GM19238 (cell line): ENCODE results near the gene CHEK2.
"Not testable (repeated sequence)": the region's sequence is repeated elsewhere in the genome, so short reads cannot be mapped to it uniquely, and the experiment has no call there.

ENCODE experiments used
- DNase-seq: peaks from one replicate; pipeline ENCODE4 v3.0.0; 2011; ENCODE audit warnings: low spot score; ENCODE audit not compliant: insufficient read length

Gene CHEK2

DNA sequence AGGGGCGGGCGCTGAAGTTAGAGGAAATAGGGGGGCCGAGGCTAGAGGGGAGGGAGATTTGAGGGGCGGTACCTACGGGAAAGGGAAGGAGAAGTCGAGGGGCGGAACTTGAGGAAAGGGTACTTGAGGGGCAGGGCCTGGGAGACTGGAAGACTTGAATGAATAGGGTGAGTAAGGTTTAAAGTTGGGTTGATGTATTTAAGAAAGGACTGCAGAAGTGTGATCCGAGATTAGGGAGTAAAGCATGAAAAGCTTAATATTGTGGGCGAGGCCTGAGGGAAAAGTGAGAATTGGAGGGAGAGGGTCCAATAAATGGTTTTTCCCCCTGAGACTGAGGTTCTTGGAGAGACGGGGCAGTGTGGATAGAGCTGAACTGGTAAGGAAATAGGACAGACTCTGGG is 942 bp upstream of the CHEK2 start:
- DNase-seq = no peak

DNA sequence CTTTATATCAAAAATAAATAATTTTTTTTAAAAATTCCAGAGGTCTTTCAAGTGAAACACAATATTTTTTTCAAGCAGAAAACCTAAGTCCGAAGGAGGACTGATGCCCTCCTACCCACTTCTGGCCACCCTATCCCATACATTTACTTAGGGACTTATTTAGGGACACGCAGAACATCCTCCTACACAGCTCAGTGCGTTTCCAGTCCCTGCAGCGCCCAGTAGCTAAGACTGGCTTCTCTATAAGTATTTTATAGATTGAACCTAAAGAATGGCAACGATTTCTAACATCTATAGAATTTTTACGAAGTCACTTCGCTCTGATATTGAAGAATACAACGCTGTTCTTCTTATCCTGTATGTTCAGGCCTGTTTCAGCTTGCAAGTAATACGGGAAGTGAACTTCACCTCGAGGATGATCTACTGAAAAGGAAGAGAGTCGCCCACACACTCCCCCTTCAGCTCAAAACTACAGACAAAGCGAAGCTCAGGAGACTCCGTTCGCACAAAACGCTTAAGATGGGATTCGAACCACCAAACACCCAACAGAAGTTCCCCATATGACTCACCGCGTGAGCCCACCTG is 328 bp downstream of the CHEK2 start:
- DNase-seq = no peak

DNA sequence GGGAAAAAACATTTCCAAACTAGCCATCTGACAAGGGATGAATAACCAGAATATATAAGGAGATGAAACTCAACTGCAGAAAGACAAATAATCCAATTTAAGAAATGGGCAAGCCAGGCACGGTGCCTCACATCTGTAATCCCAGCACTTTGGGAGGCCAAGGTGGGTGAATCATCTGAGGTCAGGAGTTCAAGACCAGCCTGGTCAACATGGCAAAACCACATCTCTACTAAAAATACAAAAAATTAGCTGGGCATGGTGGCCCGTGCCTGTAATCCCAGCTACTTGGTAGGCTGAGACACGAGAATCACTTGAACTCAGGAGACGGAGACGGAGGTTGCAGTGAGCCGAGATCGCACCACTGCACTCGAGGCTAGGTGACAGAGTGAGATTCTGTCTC is 2.7 kb downstream of the CHEK2 start:
- DNase-seq = not testable (repeated sequence)

DNA sequence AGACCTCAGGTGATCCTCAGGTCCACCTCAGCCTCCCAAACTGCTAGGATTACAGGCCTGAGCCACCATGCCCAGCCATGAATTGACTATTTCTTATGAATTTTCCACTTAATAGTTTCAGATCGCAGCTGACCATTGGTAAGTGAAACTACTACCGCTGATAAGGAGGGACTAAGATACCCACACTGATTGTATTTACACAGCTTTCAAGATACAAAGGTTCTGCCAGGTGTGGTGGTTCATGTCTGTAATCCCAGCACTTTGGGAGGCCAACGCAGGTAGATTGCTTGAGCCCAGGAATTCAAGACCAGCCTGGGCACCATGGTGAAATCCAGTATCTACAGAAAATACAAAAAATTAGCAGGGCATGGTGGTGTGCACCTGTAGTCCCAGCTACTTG is 3.9 kb downstream of the CHEK2 start:
- no peak for DNase-seq

DNA sequence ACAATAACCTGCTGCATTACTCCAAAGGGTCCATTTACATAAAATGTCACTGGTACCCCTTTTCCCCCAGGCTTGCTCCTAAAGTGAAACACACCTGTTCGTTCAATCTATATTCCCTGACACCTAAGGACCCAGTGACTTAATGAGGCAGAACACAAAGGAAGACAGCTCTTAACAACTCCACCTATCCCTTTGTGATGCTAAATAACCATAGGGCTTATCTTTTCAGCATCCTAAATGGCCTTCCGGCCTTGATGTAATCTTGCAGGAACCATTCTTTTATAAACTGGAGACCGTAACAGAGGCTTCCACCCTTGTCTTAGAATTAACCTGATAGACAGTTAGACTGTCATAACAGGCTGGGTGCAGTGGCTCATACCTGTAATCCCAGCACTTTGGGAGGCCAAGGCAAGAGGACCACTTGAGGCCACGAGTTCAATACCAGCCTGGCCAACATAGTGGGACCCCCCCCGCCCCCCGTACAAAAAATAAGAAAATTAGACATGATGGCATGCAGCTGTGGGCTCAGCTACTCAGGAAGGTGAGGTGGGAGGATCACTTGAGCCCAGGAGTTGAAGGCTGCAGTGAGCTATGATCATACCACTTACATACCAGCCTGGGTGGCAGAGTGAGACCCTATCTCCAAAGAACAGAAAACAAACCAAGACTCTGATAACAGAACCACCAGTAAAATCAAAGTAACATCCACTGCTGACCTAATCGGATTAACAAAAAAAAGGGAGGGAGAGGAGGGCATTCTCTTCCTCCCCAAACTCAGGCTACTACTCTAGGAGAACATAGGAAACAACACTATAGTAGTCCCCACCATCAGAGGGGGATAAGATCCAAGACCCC is 5.1 kb downstream of the CHEK2 start:
- DNase-seq = no peak

DNA sequence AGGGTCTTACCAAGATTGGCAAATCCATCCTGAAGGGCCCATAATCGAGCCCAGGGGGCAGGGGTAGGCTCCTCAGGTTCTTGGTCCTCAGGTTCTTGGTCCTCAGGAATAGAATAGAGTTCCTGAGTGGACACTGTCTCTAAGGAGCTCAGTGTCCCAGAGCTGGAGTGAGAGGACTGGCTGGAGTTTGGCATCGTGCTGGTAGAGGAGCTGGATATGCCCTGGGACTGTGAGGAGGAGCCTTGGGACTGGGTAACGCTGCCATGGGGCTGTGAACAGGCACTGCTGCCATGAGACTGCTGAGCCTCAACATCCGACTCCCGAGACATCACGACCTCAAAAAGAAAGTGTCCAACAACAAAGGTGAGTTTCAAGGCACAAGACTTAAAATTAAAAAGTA is 7.2 kb downstream of the CHEK2 start:
- DNase-seq = no peak

DNA sequence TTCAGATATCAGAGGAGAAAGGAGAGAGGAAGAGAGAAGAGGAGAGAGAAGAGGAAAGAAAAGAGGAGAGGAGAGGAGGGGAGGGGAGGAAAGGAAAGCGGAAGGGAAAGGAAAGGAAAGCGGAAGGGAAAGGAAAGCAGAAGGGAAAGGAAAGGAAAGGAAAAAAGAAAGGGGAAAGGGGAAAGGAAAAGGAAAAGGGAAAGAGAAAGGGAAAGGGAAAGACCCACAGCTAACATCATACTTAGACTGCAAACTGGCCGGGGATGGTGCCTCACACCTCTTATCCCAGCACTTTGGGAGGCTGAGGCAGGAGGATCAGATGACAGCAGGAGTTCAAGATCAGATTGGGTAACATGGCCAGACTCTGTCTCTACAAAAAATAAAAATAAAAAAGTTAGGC is 11.4 kb downstream of the CHEK2 start:
- DNase-seq = no peak

DNA sequence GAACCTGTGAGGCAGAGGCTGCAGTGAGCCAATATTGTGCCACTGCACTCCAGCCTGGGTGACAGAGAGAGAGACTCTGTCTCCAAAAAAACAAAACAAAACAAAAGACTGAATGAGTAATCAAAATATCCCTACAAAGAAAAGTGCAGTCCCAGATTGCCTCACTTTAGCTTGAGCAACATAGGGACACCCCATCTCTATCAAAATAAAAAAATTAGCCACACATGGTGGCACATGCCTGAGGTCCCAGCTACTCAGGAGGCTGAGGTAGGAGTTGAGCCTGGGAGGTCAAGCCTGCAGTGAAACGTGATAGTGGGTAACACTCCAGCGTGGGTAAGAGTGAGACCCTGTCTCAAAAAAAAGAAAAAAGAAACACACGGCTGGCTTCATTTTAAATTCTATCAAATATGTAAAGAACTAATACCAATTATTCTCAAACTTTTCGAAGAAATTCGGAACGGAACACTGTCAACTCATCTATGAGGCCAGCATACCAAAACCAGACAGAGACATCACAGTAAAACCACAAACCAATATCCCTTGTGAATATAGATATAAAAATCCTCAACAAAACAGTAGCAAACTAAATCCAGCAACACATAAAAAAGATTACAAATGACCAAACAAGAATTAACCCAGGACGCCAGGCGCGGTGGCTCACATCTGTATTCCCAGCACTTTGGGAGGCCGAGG is 12.9 kb downstream of the CHEK2 start:
- DNase-seq = no peak

DNA sequence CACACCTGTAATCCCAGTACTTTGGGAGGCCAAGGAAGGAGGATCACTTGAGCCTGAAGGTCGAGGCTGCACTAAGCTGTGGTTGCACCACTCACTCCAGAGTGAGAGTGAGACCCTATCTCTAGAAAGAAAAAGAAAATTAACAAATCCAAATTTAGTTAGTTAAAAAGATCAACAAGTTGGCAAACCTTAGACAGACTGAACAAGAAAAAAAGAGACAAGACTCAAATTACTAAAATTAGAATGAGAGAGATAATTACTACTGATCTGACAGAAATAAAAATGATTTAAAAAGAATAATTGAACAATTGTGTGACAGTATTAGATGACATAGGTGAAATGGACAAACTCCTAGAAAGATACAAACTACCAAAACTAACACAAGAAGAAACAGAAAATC is 13.6 kb downstream of the CHEK2 start:
- DNase-seq = no peak

DNA sequence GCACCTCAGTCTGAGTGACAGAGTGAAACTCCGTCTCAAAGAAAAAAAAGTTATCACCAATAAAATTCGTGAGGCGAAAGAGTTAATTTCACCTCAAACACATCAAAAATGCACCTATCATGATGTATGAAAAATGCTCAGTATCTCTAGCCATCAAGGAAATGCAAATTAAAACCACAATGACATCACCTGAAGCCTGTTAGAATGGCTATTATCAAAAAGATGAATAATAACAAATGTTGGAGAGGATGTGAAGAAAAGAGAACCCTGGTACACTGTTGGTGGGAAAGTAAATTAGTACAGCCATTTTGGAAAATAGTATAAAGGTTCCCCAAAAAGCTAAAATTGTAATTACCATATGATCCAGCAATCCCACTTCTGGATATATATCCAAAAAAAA is 23.6 kb downstream of the CHEK2 start:
- no peak for DNase-seq

DNA sequence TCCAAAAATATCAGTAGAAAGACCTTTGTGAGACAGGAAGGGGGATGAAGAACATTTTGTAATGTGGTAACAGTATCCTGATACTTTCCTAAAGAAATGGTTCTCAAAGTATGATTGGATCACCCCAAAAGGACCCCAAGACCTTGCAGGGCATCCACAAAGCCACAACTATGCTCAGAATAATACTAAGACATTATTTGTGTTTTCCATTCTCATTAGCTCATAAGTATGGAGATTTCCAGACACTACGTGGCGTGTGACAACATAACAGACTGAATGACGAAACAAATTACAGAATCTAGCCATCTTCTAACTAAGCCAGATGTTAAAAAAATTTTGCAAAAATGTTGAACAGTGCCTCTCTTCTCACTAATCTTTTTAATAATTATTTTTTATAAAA is 24.9 kb downstream of the CHEK2 start:
- DNase-seq = no peak

DNA sequence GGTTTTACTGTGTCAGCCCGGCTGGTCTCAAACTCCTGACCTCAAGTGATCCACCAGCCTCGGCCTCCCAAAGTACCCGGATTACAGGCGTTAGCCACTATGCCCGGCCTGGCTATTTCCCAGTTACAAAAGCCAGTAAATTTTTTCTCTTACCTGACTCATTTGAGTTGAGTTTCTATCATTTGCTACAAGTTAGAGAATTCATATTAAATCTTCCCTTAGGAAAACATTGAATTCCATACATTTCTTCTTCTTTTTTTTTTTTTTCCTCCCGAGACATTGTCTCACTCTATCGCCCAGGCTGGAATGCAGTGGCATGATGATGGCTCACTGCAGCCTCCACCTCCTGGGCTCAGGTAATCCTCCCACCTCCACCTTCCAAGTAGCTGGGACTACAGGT is 26.0 kb downstream of the CHEK2 start:
- DNase-seq = no peak

DNA sequence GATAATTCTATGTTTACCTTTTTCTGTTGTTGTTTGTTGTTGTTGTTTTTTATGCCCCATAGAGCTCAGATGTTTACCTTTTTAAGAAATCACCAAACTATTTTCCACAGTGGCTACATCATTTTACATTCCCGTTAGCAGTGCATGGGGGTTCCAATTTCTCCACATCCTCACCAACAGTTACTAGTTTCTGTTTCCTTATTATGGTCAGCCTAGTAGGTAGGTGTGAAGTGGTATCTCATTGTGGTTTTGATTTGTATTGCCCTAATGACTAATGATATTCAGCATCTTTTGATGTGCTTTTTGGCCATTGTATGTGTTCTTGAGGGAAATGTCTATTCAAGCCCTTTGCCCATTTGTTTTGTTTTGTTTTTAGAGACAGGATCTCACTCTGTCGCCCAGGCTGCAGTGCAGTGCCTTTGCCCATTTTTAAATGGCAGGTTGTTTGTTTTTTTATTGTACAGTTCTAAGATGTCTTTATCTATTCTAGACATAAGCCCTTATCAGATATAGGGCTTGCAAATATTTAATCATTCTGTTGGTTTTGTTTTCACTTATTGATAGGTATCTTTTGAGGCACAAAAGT is 27.5 kb downstream of the CHEK2 start:
- no peak for DNase-seq

DNA sequence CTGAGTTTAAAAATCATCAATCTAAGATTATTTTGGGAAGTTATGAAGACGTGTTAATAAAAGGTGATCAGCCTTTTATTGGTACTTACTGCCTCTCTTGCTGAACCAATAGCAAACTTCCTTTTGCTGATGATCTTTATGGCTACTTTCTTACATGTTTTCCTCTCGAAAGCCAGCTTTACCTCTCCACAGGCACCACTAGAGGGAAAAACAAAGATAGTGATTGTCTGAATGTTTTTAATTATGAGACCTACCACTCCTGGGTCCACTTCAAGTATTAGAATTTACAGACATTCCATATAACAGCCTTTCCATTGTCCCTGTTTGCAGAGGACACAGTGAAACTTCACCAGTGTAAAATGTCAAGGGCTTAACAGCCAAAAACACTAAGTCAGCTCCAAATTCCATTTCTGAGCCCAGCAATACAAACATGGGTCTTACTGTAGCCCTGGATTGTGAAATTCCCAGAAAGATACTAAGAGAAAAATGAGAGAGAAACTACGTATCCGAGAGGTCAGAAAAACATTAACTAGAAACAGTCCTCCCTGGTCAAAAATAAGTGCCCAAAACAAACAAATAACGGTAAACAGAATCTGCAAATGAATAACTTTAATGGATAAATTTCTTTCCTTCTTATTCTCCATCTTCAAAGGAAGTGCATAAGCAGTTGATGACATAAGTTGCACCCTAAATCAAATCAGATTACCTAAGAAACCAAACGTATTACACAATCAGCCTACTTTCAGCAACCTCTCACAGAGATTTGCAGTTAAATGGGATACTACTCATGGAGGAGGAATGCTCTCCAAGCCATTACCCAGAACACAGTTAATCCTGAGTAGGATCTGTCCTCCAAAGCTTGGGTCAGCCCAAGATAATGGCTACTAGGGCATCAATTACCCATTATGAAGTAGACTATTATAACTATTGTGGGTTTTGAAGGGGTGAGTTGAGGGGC is 29.5 kb downstream of the CHEK2 start:
- DNase-seq = no peak

DNA sequence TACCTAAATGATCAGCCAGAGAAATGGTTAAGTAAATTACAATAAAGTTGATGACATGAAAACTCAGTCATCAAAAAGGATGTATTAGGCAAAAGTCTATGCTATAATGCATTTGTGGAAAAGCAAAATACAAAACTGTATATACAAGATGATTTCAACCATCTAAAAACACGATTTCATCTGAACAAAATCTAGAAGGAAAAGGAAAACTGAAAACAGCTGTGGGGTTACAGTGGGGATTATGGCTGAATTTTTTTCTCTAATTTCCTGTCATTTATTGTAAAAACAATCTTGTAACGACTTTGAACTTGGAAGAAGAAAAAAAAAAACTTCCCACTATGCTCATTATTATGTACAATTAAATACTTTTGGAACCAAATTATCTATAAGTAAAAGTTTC is 30.3 kb downstream of the CHEK2 start:
- no peak for DNase-seq

DNA sequence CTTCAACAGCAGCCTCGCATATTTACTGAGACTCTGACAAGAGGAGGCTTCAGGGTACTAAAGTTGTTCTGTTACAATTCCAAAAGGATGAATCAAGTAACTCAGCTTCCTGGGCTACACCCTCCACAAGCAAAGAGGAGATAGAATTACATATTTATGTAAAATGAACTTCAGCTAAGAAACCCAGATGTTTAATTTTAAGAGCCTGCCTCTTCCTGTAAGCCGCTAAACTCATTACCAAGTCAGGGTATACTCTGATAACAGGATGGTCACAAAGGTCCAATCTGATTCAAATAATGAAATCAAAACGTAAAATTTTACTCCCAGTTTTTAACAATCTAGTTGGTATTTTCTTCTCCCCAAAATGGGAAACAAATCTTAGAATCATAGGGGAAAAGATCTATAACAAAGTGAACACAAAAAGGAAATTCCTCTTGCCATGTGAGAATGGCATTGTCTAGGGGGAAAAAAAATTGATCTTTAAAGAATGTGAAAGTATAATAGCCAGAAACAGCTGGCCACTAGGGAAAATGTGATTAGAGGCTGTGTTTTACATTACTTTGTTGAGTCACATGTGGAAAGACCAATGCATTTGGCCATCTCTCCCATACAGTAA is 30.9 kb downstream of the CHEK2 start:
- no peak for DNase-seq

DNA sequence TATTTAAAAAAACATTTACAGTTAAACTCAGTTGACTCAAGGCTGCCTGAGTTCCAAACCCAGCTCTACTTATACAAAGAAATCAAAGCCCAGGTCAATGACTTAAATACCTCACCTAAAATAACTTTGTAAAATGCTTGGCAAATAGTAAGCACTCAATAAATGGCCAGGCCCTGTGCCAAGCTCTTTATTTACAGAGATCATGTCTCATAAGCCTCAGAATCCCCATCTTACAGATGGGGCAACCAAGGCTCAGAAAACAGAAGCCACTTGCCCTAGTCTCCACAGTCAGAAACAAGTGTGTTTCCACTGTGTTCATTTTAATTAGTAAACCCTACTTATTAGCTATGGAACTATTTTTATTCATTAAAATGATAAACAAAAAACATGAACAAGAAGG is 31.5 kb downstream of the CHEK2 start:
- no peak for DNase-seq

DNA sequence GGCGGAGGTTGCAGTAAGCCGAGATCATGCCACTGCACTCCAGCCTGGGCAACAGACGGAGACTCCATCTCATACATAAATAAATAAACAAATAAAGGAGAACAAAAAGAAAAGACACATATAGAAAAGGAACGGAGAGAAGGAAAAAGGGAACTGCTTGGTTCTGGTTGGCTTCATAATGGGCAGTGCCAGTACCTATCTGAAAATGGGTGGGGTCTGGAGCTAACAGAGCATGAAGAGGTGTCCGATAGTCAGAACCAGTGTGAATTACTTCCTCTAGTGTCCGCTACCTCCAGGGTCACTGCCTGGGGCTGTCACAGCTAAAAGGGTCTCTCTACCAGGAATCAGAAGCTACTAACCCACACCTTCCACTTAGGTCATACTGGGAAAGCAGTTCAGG is 34.8 kb downstream of the CHEK2 start:
- no peak for DNase-seq

DNA sequence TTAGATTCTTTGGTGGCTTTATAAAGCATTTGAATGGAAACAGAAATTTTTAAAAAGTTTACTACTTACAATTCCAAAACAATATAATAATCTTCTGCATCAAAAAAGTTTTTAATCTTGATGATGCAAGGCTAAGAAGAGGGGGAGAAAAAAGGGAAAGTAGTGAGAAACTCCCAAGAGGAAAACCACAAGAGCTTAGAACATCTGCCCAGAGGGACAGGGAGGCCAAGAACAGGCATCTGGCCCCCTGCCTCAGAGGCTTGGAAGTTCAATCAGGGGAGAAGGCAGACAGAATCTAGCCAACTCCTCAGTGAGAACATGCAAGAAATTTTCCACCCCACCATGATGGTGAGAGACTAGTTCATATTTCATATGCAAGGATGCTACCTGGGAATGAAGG is 38.2 kb downstream of the CHEK2 start:
- no peak for DNase-seq

DNA sequence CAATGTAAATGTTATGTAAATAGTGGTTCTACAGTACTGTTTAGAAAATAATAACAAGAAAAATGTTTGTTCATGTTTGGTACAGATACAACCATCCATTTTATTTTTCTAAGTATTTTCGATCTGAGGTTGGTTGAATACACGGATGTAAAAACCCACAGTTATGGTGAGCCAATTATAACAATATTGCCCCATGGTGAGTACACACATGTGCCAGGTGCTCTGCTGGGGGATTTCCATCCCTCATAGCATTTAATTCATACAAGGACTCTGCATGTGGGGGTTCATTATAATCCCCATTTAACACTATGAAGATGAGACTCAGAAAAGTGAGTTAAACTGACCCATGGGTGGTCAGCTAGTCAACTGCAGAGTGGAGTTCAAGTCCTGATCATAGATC is 38.7 kb downstream of the CHEK2 start:
- DNase-seq = no peak
